ENCODE measurements around the gene ANG. TPM values are rescaled to one million over a fixed set of nuclear protein-coding genes. Genes with fewer than 3 reads are reported as not detected.
"Not testable (repeated sequence)": the region's sequence is repeated elsewhere in the genome, so short reads cannot be mapped to it uniquely, and the experiment has no call there.

Gene ANG
- total RNA-seq, 1 donor from 2014 or later, result 3.7 TPM

DNA sequence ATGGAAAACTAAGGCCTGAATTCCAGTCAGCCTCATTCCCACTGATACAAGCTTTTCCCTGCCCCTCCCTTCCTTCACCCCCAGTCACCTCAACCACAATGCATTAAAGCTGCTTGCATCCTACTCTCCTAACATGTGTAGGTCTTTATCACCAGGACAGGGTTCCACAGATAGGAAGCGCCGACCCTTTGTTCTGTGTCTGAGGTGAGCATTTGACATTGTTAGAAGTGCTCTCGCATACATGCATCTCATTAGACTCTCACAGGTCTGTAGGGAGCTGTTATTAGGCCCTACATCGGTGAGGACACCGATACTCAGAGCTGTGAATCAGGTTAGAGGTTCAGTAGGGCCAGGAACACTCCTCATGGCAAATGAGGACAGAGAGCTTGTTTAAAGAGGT lies 43.9 kb downstream of the ANG start:
- H3K36me3 ChIP-seq, result no peaks in the 10 kb centered on the region
- intact Hi-C loops (cut with micrococcal nuclease), result no loop called here
- no peak overlapping the region for H3K27ac ChIP-seq (replicated peaks)

DNA sequence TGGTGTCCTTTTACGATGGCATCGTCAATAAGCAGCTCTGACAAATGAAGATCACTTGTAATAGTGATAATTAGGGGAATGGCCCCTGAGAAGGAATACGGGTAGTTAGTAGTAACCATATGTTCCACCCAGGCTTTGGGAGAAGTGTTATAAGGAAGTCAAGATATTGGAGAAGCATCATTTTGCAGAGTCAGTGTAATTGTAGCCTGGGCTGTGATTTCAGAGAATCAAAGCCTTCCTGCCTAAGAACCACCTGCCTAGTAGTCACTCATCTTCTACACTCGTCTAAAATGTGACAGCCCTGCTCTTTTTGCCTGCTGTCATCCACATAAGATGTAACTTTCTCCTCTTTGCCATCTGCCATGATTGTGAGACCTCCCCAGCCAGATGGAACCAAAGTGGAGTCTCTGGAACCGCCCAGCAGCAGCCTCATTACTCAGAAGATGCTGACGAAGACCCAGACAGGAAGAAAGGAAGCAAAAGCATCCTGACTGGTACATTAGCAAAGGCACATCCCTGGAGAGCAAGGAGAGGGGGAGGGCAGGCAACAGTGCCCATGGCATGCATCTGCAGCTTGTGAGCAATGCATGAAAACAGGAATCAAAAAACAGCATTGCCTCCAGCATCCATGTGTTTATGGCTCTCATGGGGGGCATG lies 44.5 kb downstream of the ANG start:
- no peak for DNase-seq
- intact Hi-C loops (cut with micrococcal nuclease), result no loop called here
- Histone ChIP-seq H3K4me1 (no peaks in the 10 kb centered on the region), H3K9me3 (replicated peaks) (no peaks in the 10 kb centered on the region), H3K4me3 (no peak overlapping the region), H3K36me3 (no peaks in the 10 kb centered on the region), H3K27ac (replicated peaks) (peak overlapping the region; percentile 12), H3K27me3 (ENCODE audit: low read depth) (no peaks in the 10 kb centered on the region)
- TF ChIP-seq, protein P1, sequence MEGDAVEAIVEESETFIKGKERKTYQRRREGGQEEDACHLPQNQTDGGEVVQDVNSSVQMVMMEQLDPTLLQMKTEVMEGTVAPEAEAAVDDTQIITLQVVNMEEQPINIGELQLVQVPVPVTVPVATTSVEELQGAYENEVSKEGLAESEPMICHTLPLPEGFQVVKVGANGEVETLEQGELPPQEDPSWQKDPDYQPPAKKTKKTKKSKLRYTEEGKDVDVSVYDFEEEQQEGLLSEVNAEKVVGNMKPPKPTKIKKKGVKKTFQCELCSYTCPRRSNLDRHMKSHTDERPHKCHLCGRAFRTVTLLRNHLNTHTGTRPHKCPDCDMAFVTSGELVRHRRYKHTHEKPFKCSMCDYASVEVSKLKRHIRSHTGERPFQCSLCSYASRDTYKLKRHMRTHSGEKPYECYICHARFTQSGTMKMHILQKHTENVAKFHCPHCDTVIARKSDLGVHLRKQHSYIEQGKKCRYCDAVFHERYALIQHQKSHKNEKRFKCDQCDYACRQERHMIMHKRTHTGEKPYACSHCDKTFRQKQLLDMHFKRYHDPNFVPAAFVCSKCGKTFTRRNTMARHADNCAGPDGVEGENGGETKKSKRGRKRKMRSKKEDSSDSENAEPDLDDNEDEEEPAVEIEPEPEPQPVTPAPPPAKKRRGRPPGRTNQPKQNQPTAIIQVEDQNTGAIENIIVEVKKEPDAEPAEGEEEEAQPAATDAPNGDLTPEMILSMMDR (IDR thresholded peaks at IDR 0.05; ENCODE audit: borderline replicate concordance), result no peak

More for the DNA sequence above, 43.9 kb downstream of the ANG start:
- DNase-seq, result no peak
- no peaks in the 10 kb centered on the region for H3K4me1 ChIP-seq
- no peaks in the 10 kb centered on the region for H3K9me3 ChIP-seq (replicated peaks)
- H3K27me3 ChIP-seq (ENCODE audit: low read depth), result peaks cover 5% of the 10 kb centered on the region
- TF ChIP-seq, protein P1 (IDR thresholded peaks at IDR 0.05; ENCODE audit: borderline replicate concordance), result no peak
- H3K4me3 ChIP-seq, result no peak overlapping the region

DNA sequence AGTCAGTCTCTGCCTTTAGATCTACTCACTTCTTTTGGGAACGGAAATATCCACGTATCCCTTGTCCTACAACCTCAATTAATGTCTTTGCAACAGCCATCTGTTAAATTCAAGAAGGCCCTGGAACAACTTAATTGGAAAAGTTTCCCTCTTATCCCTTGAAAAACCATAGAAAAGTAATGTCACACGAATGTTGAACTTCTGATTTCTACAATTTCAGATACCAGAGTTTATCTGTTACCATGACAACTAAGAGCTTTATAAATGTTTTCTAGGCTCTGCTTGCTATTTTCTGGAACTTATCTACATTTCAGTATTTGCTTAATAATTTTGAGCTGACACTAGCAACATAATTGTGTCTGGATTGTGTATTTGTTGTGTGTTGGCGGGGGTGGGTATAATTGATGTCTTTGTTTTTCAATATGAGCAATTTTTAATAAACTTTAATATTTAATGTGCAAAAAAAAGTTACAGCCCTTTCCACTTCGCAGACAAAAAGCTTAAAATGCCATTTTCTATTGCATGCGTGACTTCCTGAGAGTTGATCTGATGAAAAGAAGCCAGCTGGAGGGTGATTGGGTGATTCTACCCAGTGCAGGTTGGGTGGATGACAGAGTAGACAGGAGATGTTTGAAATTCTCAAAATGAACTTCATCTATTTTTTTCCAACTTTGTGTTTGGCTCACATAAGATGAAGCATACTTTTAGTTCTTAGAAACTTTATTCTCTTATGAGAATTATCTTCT lies 45.3 kb downstream of the ANG start:
- Histone ChIP-seq H3K9me3 (replicated peaks) (no peaks in the 10 kb centered on the region), H3K36me3 (no peaks in the 10 kb centered on the region), H3K27ac (replicated peaks) (no peak overlapping the region), H3K4me1 (no peaks in the 10 kb centered on the region), H3K27me3 (ENCODE audit: low read depth) (no peaks in the 10 kb centered on the region), H3K4me3 (no peak overlapping the region)
- DNase-seq, result no peak
- intact Hi-C loops (cut with micrococcal nuclease), result no loop called here
- TF ChIP-seq, protein P1 (IDR thresholded peaks at IDR 0.05; ENCODE audit: borderline replicate concordance), result no peak

DNA sequence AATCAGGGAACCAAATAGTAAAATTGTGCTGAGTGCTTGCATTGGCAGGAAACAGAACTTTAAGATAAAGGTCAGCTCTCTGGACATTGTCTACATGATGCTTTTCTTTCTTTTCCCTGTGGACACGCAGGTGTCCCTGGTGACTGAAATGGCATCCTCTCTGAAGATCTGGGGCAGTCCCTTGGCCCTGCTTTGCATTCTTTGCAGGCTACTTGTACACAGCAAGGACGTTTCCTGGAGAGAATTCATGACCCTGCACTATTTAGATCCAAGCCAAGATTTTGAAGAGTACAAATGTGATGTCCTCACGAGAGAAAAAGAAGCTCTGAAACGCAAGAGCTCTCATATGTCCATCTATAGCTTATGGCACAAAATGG lies 45.9 kb downstream of the ANG start:
- DNase-seq, result no peak
- no peak overlapping the region for H3K4me3 ChIP-seq
- intact Hi-C loops (cut with micrococcal nuclease), result no loop called here
- TF ChIP-seq, protein P1 (IDR thresholded peaks at IDR 0.05; ENCODE audit: borderline replicate concordance), result no peak
- H3K9me3 ChIP-seq (replicated peaks), result no peaks in the 10 kb centered on the region
- no peaks in the 10 kb centered on the region for H3K4me1 ChIP-seq
- H3K27me3 ChIP-seq (ENCODE audit: low read depth), result no peaks in the 10 kb centered on the region
- no peaks in the 10 kb centered on the region for H3K36me3 ChIP-seq
- no peak overlapping the region for H3K27ac ChIP-seq (replicated peaks)

DNA sequence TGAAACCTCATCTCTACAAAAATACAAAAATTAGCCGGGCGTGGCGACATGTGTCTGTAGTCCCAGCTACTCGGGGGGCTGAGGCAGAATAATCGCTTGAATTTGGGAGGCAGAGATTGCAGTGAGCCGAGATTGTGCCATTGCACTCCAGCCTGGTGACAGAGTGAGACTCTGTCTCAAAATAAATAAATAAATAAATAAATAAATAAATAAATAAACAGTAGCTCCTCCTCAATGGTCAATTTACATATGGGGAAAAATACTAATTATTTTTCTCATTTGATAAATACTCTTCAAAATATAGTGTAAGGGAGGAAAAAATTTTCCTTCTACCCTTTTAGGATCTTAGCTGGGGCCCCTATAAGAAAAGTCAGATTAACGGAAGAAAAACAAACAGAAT lies 49.7 kb downstream of the ANG start:
- H3K4me1 ChIP-seq; DNase-seq; H3K27ac ChIP-seq (replicated peaks); H3K36me3 ChIP-seq; intact Hi-C loops (cut with micrococcal nuclease); H3K4me3 ChIP-seq; H3K27me3 ChIP-seq (ENCODE audit: low read depth); H3K9me3 ChIP-seq (replicated peaks): not testable (repeated sequence)

DNA sequence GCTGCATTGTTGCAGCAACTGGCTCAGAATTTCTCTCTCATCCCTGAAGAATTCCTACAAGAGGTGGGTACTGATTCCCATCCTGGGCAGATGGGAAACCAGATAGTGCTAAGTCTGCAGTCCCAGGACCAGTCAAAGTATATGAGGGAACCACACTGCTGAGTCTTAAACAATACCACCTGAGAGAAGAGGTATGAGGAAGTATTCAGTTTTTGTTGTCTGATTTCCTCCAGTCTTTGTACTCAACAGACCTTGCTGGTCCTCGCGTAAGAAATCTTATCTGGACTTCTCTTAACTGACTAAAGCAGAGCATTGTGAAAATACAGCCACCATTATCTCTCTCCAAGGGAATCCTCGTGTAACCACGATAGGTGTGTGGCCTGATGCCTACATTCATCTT lies 53.6 kb downstream of the ANG start:
- TF ChIP-seq, protein P1 (IDR thresholded peaks at IDR 0.05; ENCODE audit: borderline replicate concordance), result no peak
- DNase-seq, result no peak
- Histone ChIP-seq H3K27me3 (ENCODE audit: low read depth) (no peaks in the 10 kb centered on the region), H3K36me3 (no peaks in the 10 kb centered on the region), H3K4me1 (no peaks in the 10 kb centered on the region), H3K9me3 (replicated peaks) (no peaks in the 10 kb centered on the region), H3K27ac (replicated peaks) (no peak overlapping the region), H3K4me3 (no peak overlapping the region)
- intact Hi-C loops (cut with micrococcal nuclease), result no loop called here
